CD4-positive, alpha-beta T cell treated with Interferon gamma for 1 hour (primary cell): ENCODE data around the gene MDGA2.
"Not testable (repeated sequence)": the region's sequence is repeated elsewhere in the genome, so short reads cannot be mapped to it uniquely, and the experiment has no call there.

Experiments
- DNase-seq: peaks from one replicate; pipeline ENCODE4 v3.0.0-alpha.2; 2020

MDGA2 gene

DNA sequence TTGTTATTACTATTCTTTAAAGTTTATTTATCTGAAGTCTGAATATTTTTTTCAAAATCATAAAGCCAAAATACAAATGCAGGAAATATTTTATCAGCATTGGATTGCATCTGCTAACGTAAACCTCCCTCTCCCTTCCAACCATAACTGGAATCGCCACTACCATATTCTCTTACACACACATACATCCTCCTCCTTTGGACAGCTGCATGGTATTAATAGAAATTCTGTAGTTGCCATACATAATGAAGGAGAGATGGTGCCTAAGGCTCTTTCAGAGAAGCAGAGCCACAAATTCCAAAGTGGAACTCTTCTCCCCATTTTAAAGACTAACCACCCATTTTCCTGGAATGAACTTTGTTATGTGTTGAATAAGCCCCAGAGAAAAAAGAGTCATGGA lies 352.7 kb downstream of the MDGA2 start:
- DNase-seq = no peak

GRCh38 chr14:47302121-47302520 lies 373.3 kb downstream of the MDGA2 start:
- no peak for DNase-seq

- no peak for DNase-seq
Observed at GRCh38 chr14:47300796-47301195, 374.6 kb downstream of the MDGA2 start.

DNA sequence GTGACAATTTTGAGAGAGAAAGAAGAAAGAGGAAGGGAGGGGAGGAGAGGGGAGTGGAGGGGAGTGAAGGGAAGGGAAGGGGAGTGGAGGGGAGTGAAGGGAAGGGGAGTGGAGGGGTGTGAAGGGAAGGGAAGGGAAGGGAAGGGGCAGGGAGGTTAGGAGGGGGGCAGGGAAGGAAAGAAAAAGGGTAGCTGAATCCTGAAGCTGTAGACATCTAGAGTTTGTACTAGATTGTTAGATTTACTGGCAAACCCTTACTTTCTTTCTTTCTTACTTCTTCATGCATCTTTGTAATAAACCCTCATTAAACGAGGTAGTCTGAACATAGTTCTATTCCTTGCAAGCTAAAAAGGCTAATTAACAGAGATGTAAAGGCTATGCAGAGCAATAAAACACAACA lies 378.0 kb downstream of the MDGA2 start:
- DNase-seq = no peak

- DNase-seq = no peak
Observed at GRCh38 chr14:47284283-47284682, 391.1 kb downstream of the MDGA2 start.

GRCh38 chr14:47281761-47282160 lies 393.6 kb downstream of the MDGA2 start:
- DNase-seq = not testable (repeated sequence)

DNA sequence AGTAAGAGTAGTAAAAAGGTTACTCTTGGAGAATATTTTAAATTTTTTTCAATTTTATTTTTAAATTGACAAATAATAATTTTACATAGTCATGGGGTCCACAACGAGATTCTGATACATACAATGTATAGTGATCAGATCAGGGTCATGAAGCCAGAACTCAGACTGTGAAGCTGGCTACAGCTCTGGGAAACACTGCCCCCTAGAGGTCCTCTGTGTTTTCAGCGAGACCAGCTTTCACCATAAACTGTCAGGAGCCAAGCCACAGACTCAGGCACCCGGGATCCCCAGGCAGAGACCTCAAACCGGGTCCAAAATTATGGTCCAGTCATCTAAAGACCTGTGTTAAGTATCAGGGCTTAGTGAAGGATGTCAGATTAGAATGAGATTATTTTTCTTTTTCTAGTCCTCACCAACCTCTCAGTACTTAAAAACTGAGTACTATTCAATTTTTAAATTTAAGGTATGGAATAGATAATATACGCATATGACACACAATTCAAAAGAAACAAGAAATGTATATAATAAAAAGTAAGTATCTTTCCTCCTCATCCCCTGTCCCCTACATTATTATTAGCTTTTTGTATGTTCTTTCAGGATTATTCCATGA lies 397.1 kb downstream of the MDGA2 start:
- DNase-seq = no peak

DNA sequence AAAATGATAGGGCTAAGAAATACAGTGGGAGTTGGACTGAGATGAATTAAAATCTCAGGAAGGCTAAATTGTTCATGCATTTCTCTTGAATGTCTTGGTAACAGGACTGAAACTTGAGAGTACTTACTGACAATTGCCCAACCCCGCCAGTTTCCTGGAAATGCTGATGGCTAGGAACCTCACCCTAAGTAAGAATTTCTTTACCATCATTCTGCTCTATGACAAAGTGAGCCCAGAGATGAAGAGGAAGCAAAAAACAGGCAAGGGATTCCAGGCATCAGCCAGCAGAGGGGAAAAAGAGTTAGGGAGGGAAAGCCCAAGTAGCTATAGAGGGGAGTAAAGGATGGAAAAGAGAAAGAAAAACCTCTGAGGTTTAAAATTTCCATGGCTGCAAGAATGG lies 397.7 kb downstream of the MDGA2 start:
- no peak for DNase-seq

GRCh38 chr14:47276931-47277330 lies 398.5 kb downstream of the MDGA2 start:
- DNase-seq = no peak

- no peak for DNase-seq
Observed at GRCh38 chr14:47273939-47274338, 401.5 kb downstream of the MDGA2 start.

- DNase-seq = no peak
Observed at GRCh38 chr14:47270715-47271114, 404.7 kb downstream of the MDGA2 start.

DNA sequence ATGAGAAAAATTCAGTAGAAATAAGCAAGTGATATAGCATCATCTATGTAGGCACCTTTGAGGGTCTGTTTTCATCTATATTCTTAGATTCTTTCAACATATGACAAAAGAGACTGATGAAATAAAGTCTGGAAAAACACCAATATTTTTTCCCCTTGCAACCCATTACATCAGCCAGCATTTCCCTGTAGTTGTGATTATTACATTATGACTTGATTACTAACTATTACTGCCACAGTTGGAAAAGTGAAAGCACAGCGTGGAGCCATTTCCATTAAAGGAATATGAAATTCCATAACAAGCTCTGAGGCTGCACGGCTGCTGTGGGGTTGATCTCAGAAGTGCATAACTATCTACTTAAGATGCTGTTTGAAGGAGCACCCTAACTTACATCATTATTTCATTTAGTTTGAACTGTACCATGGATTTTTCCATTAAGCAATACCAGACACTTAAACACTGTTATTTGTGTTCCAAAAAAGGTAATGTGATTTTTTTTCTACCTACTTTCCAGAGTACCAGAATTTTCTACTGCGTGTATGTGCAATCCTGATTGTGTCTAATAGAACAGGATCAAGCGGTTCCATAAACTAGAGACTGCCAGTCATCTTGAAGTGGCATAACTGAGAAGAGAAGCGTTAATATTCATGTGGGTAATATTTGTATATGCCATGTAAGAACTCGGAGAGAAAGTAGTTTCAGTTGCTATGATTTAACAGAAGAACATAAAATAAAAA lies 405.5 kb downstream of the MDGA2 start:
- DNase-seq = no peak

DNA sequence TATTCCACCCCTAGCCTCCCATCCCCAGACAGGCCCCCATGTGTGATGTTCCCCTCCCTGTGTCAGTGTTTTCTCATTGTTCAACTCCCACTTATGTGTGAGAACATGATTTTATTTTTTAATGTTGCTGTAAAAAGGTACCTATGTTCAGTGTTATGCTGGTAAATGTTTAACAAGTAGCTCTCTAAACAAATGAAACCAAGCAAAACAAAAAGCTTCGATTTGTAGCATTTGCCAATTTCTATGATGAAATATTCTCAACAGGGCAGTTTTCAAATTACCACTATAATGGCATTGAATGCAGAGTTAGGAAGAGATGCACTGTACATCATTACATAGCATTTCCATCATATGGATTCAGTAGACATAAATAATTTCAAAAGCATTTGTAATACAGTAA lies 410.6 kb downstream of the MDGA2 start:
- no peak for DNase-seq

DNA sequence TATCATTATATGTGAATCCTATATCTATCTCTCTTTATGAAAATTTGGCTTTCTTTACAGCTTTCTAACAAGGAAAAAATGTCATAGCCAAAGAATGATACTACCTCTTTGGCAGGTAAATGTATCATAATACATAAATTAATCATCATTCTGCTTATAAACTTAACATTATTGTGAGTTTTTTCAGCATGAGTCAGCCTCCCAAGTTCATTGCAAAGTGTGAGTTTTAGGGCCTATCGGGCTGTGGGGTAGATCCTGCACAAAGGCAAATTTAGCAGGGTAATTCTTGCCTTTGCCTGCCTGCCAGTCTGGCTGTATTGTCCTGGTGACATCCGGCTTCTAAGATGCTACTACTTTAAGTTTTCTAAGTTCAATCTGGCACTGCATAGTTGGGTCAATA lies 412.6 kb downstream of the MDGA2 start:
- DNase-seq = no peak

DNA sequence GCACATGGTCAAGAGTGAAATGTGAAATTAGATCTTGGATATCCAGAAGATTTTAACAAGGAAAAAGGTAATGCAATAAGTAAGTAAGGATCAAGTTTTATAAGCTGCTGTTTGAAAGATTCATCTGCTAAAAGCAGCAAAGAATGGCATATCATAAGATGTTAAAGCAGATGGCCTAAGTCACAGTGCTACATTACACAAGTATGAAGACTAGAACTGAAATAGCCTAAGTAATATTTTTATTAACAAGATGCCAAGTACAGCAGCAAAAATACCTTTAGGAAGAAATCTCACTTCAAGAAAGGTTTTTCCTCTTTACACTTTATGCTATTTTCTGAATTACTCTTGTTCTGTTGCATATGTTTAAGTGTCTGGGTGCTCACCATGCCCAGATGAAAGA lies 414.1 kb downstream of the MDGA2 start:
- DNase-seq = no peak

DNA sequence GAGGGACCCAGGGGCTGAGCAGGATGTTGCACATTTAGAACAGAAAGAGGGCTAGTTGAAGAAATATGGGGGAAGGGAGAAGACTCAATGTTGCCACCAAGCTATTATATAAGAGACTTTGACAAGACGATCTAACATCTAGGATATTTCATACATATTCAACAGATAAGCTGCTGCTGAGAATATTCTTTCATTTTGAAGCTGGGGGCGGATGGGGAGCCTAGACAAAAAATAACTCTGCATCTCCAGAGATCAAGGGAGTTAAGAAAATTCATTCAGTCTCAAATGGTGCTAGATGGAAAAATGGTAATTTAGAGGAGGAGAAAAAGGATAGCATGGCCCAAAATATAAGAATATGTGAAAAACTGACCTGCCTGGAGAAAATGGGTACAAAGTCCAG lies 415.6 kb downstream of the MDGA2 start:
- no peak for DNase-seq

DNA sequence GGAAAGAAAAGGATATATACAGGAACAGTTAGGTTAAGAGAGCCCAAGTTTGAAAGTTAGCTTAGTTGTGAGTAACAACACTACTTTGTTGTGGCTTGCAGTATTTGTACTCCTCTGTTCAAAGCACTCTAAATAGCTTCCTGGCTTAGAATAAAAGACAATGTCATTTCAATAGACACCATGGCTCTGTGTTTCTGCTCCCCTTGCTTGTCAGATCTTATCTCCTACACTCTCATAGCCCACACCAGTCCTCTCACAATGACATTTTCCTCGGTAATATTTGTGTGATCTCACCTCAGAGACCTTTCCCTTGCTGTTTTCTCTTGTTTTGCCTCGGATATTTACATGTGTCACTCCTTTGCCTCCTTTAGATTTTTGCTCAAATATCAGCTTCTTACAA lies 418.4 kb downstream of the MDGA2 start:
- DNase-seq = no peak

DNA sequence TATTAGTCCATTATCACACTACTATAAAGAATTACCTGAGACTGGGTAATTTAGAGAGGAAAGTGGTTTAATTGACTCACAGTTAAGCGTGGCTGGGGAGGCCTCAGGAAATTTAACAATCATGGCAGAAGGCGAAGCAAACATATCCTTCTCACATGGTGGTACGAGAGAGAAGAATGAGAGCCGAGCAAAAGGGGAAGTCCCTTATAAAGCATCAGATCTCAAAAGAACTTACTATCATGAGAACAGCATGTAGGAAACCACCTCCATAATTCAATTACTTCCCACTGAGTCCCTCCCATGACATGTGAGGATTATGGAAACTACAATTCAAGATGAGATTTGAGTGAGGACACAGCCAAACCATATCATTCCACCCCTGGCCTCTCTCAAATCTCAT lies 422.6 kb downstream of the MDGA2 start:
- DNase-seq = no peak

DNA sequence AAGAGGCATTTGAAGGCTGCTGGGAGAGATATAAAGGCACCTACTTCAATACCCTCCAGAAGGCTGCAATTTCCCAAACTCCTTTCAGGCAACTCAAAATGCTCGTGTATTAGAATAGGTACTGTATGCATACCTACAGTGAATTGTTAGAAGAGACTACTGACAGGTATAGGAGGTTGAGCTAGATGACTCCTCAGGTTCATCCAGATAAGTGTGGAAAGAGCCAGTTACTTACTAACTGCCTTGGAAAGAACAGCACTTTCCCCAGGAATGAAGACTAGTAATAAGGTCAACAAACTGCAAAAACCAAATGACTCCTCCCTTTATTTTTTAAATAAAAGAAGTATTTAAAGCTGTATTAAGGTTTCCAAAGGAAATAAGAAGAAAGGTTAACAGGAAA lies 429.0 kb downstream of the MDGA2 start:
- no peak for DNase-seq

- DNase-seq = not testable (repeated sequence)
Observed at GRCh38 chr14:47242579-47242978, 432.8 kb downstream of the MDGA2 start.

- no peak for DNase-seq
Observed at GRCh38 chr14:47240748-47241437, 434.5 kb downstream of the MDGA2 start.

- DNase-seq = no peak
Observed at GRCh38 chr14:47235619-47236018, 439.8 kb downstream of the MDGA2 start.

GRCh38 chr14:47226877-47227520 lies 448.4 kb downstream of the MDGA2 start:
- no peak for DNase-seq

DNA sequence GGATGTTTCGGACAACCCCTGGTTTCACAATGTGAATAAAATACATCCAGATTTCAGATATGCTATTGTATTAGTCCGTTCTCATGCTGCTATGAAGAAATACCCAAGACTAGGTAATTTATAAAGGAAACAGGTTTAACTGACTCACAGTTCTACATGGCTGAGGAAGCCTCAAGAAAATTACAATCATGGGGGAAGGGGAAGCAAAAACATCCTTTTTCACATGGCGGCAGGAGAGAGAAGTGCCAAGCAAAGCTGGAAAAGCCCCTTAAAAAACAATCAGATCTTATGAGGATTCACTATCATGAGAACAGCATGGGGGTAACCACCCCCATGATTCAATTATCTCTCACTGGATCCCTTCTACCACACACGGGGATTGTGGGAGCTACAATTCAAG lies 451.7 kb downstream of the MDGA2 start:
- DNase-seq = no peak
